ENCODE data around the gene ATP5PB.

DNA sequence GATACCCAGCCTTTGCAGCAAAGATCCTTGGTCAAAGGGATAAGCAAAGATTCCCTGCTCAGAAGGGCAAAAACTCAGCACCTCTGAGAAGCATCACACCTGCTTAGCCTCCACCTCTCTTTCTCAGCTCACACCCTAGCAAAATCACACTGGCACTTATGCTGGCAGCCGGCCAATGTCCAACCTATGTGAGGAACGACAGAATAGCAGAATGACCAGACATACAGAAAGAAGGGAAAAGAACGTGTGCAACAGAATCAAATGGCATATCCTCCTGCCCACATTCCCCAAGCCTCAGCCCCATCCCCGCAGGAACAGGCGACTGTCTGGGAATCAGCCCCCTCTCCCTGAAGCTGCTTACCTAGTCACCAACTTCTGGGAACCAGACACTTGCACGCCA is 54.8 kb downstream of the ATP5PB start:
- TF ChIP-seq, protein P1, sequence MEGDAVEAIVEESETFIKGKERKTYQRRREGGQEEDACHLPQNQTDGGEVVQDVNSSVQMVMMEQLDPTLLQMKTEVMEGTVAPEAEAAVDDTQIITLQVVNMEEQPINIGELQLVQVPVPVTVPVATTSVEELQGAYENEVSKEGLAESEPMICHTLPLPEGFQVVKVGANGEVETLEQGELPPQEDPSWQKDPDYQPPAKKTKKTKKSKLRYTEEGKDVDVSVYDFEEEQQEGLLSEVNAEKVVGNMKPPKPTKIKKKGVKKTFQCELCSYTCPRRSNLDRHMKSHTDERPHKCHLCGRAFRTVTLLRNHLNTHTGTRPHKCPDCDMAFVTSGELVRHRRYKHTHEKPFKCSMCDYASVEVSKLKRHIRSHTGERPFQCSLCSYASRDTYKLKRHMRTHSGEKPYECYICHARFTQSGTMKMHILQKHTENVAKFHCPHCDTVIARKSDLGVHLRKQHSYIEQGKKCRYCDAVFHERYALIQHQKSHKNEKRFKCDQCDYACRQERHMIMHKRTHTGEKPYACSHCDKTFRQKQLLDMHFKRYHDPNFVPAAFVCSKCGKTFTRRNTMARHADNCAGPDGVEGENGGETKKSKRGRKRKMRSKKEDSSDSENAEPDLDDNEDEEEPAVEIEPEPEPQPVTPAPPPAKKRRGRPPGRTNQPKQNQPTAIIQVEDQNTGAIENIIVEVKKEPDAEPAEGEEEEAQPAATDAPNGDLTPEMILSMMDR (IDR thresholded peaks at IDR 0.05): no peak
- TF ChIP-seq POLR2A (IDR thresholded peaks at IDR 0.05): no peak
- no peak for TF ChIP-seq POLR2AphosphoS5 (IDR thresholded peaks at IDR 0.05; ENCODE audit: insufficient read depth in 1 of 2, low read depth in 1 of 2)

Measured in vagina (tissue), 2 donors.